Central memory CD8-positive, alpha-beta T cell (primary cell): ENCODE measurements around the gene OTX2.

Experiments used
- ATAC-seq: fragments of 150-1000 bp; cut with Tn5 transposase; replicated peaks from 2 replicates; pipeline ENCODE4 v1.10.0; 2022; ENCODE audit warnings: mild to moderate bottlenecking, moderate FRiP score, moderate number of reproducible peaks; ENCODE audit not compliant: poor library complexity, severe bottlenecking; ENCODE audit errors: extremely low read depth
- DNase-seq, 2 donors: peaks; one replicate each; pipeline ENCODE4 v3.0.0; 2021; ENCODE audit warnings: low spot score in 2 of 2
- H3K27ac Mint-ChIP-seq: one replicate; pipeline ENCODE4 v1.8.0; 2022; ENCODE audit warnings: low read depth, mild to moderate bottlenecking, moderate library complexity, mixed read lengths
- H3K27me3 Mint-ChIP-seq: one replicate; pipeline ENCODE4 v1.8.0; 2022; ENCODE audit warnings: mixed read lengths
- H3K36me3 Mint-ChIP-seq: one replicate; pipeline ENCODE4 v1.8.0; 2022; ENCODE audit warnings: mild to moderate bottlenecking, moderate library complexity, mixed read lengths; ENCODE audit not compliant: insufficient read depth
- H3K4me1 Mint-ChIP-seq: one replicate; pipeline ENCODE4 v1.8.0; 2022; ENCODE audit warnings: mixed read lengths
- H3K4me3 Mint-ChIP-seq: one replicate; pipeline ENCODE4 v1.8.0; 2022; ENCODE audit warnings: mild to moderate bottlenecking, moderate library complexity, mixed read lengths
- H3K9me3 Mint-ChIP-seq: one replicate; pipeline ENCODE4 v1.8.0; 2022; ENCODE audit warnings: mixed read lengths

Gene OTX2

GRCh38 chr14:56821177-56821576 lies 10.9 kb upstream of the OTX2 start:
- Mint-ChIP-seq H3K4me3 (no peak overlapping the region), H3K9me3 (no peaks in the 10 kb centered on the region), H3K27me3 (peaks cover 39% of the 10 kb centered on the region), H3K27ac (no peak overlapping the region), H3K4me1 (no peaks in the 10 kb centered on the region), H3K36me3 (no peaks in the 10 kb centered on the region)
- no peak for ATAC-seq
- DNase-seq, result no peak

- Mint-ChIP-seq H3K27me3 (peaks cover 59% of the 10 kb centered on the region), H3K9me3 (no peaks in the 10 kb centered on the region), H3K27ac (no peak overlapping the region), H3K4me3 (no peak overlapping the region), H3K36me3 (no peaks in the 10 kb centered on the region), H3K4me1 (no peaks in the 10 kb centered on the region)
- no peak for ATAC-seq
- DNase-seq, result no peak
Measured at GRCh38 chr14:56817396-56817921, 7.2 kb upstream of the OTX2 start.

GRCh38 chr14:56816574-56817391 lies 6.5 kb upstream of the OTX2 start:
- H3K4me3 Mint-ChIP-seq, result no peak overlapping the region
- H3K27ac Mint-ChIP-seq, result no peak overlapping the region
- H3K9me3 Mint-ChIP-seq, result no peaks in the 10 kb centered on the region
- ATAC-seq (no peak), DNase-seq (no peak)
- H3K27me3 Mint-ChIP-seq, result peaks cover 65% of the 10 kb centered on the region
- no peaks in the 10 kb centered on the region for H3K36me3 Mint-ChIP-seq
- no peaks in the 10 kb centered on the region for H3K4me1 Mint-ChIP-seq

GRCh38 chr14:56815745-56816144 lies 5.5 kb upstream of the OTX2 start:
- Mint-ChIP-seq H3K4me1 (no peaks in the 10 kb centered on the region), H3K27me3 (peaks cover 66% of the 10 kb centered on the region), H3K27ac (no peak overlapping the region), H3K36me3 (no peaks in the 10 kb centered on the region), H3K4me3 (no peak overlapping the region), H3K9me3 (no peaks in the 10 kb centered on the region)
- ATAC-seq (no peak), DNase-seq (no peak)

GRCh38 chr14:56814969-56815700 lies 4.9 kb upstream of the OTX2 start:
- DNase-seq (no peak), ATAC-seq (no peak)
- no peak overlapping the region for H3K4me3 Mint-ChIP-seq
- H3K27me3 Mint-ChIP-seq, result peaks cover 66% of the 10 kb centered on the region
- H3K36me3 Mint-ChIP-seq, result no peaks in the 10 kb centered on the region
- no peak overlapping the region for H3K27ac Mint-ChIP-seq
- H3K4me1 Mint-ChIP-seq, result peaks cover 3% of the 10 kb centered on the region
- no peaks in the 10 kb centered on the region for H3K9me3 Mint-ChIP-seq

GRCh38 chr14:56814519-56814959 lies 4.3 kb upstream of the OTX2 start:
- peaks cover 71% of the 10 kb centered on the region for H3K27me3 Mint-ChIP-seq
- H3K36me3 Mint-ChIP-seq, result peaks cover 2% of the 10 kb centered on the region
- peaks cover 8% of the 10 kb centered on the region for H3K4me1 Mint-ChIP-seq
- no peak overlapping the region for H3K27ac Mint-ChIP-seq
- no peak overlapping the region for H3K4me3 Mint-ChIP-seq
- DNase-seq (no peak), ATAC-seq (no peak)
- H3K9me3 Mint-ChIP-seq, result no peaks in the 10 kb centered on the region

- ATAC-seq (no peak), DNase-seq (no peak)
- Mint-ChIP-seq H3K4me1 (peaks cover 8% of the 10 kb centered on the region), H3K36me3 (peaks cover 2% of the 10 kb centered on the region), H3K27ac (no peak overlapping the region), H3K27me3 (peaks cover 75% of the 10 kb centered on the region), H3K4me3 (no peak overlapping the region), H3K9me3 (no peaks in the 10 kb centered on the region)
Measured at GRCh38 chr14:56813143-56813551, 2.9 kb upstream of the OTX2 start.

- peaks cover 2% of the 10 kb centered on the region for H3K36me3 Mint-ChIP-seq
- no peak overlapping the region for H3K27ac Mint-ChIP-seq
- ATAC-seq, result no peak
Measured at GRCh38 chr14:56812364-56813141, 2.3 kb upstream of the OTX2 start.

GRCh38 chr14:56811593-56812363 lies 1.5 kb upstream of the OTX2 start:
- Mint-ChIP-seq H3K4me3 (no peak overlapping the region), H3K27me3 (peaks cover 78% of the 10 kb centered on the region), H3K4me1 (peaks cover 8% of the 10 kb centered on the region), H3K36me3 (peaks cover 2% of the 10 kb centered on the region), H3K27ac (no peak overlapping the region), H3K9me3 (no peaks in the 10 kb centered on the region)
- ATAC-seq, result no peak
- DNase-seq, result no peak

More at GRCh38 chr14:56812364-56813141, 2.3 kb upstream of the OTX2 start:
- DNase-seq, result no peak
- Mint-ChIP-seq H3K4me1 (peaks cover 8% of the 10 kb centered on the region), H3K27me3 (peaks cover 75% of the 10 kb centered on the region), H3K9me3 (no peaks in the 10 kb centered on the region), H3K4me3 (no peak overlapping the region)

GRCh38 chr14:56810836-56811592 lies 735 bp upstream of the OTX2 start:
- Mint-ChIP-seq H3K27me3 (peaks cover 86% of the 10 kb centered on the region), H3K9me3 (no peaks in the 10 kb centered on the region), H3K4me1 (peaks cover 14% of the 10 kb centered on the region), H3K4me3 (no peak overlapping the region), H3K36me3 (peaks cover 2% of the 10 kb centered on the region), H3K27ac (no peak overlapping the region)
- no peak for ATAC-seq
- DNase-seq, result no peak

- DNase-seq (no peak), ATAC-seq (no peak)
- H3K9me3 Mint-ChIP-seq, result no peaks in the 10 kb centered on the region
- peaks cover 91% of the 10 kb centered on the region for H3K27me3 Mint-ChIP-seq
- H3K4me3 Mint-ChIP-seq, result peak overlapping the region; percentile 27
- no peak overlapping the region for H3K27ac Mint-ChIP-seq
- H3K36me3 Mint-ChIP-seq, result peaks cover 2% of the 10 kb centered on the region
- peaks cover 16% of the 10 kb centered on the region for H3K4me1 Mint-ChIP-seq
Measured at GRCh38 chr14:56809270-56810146, 771 bp downstream of the OTX2 start.
